ENCODE results near the gene HSPA1A. TPM values are rescaled to one million over a fixed set of nuclear protein-coding genes. Genes with fewer than 3 reads are reported as not detected.
"Not testable (repeated sequence)": the region's sequence is repeated elsewhere in the genome, so short reads cannot be mapped to it uniquely, and the experiment has no call there.

The HSPA1A gene
- total RNA-seq, 1 donor from 2014 or later: 159 TPM

- intact Hi-C loops (cut with micrococcal nuclease): loop anchor here (1.0 to 10.0 kb wide), 5 partner anchors 16 to 364 kb away; partner anchors contain the start of genes ATP6V1G2, GPSM3, HSPA1A and HSPA1L
These were observed 15.6 kb downstream of the HSPA1A start for GRCh38 chr6:31830886-31831335.

GRCh38 chr6:31831350-31832215 lies 16.2 kb downstream of the HSPA1A start:
- intact Hi-C loops (cut with micrococcal nuclease): loop anchor here (2.0 to 10.0 kb wide), 2 partner anchors 17 to 363 kb away; partner anchors contain the start of genes GPSM3, HSPA1A, HSPA1L and PBX2

GRCh38 chr6:31834367-31835250 lies 19.3 kb downstream of the HSPA1A start:
- intact Hi-C loops (cut with micrococcal nuclease): loop anchor here (1.0 to 10.0 kb wide), 12 partner anchors 28 to 360 kb away; partner anchors contain the start of genes ABHD16A, BAG6, EHMT2 and GPANK1

GRCh38 chr6:31836047-31836473 lies 20.7 kb downstream of the HSPA1A start:
- intact Hi-C loops (cut with micrococcal nuclease): loop anchor here (10.0 kb wide), 1 partner anchor 359 kb away; the partner anchor contains the start of genes GPSM3 and PBX2

- intact Hi-C loops (cut with micrococcal nuclease): loop anchor here (10.0 kb wide), 1 partner anchor 358 kb away; the partner anchor contains the start of genes GPSM3 and PBX2
These were observed 21.4 kb downstream of the HSPA1A start for GRCh38 chr6:31836474-31837368.

- intact Hi-C loops (cut with micrococcal nuclease): loop anchor here (10.0 kb wide), 1 partner anchor 357 kb away; the partner anchor contains the start of genes GPSM3 and PBX2
These were observed 22.2 kb downstream of the HSPA1A start for GRCh38 chr6:31837369-31838113.

- intact Hi-C loops (cut with micrococcal nuclease): loop anchor here (10.0 kb wide), 1 partner anchor 357 kb away; the partner anchor contains the start of genes GPSM3 and PBX2
These were observed 22.8 kb downstream of the HSPA1A start for GRCh38 chr6:31838114-31838553.

GRCh38 chr6:31838968-31839367 lies 23.6 kb downstream of the HSPA1A start:
- intact Hi-C loops (cut with micrococcal nuclease): loop anchor here (10.0 kb wide), 1 partner anchor 356 kb away; the partner anchor contains the start of genes GPSM3 and PBX2

- intact Hi-C loops (cut with micrococcal nuclease): loop anchor here (10.0 kb wide), 1 partner anchor 355 kb away; the partner anchor contains the start of genes GPSM3 and PBX2
These were observed 24.4 kb downstream of the HSPA1A start for GRCh38 chr6:31839779-31840126.

GRCh38 chr6:31842053-31842452 lies 26.7 kb downstream of the HSPA1A start:
- intact Hi-C loops (cut with micrococcal nuclease): no loop called here

- intact Hi-C loops (cut with micrococcal nuclease): no loop called here
These were observed 29.2 kb downstream of the HSPA1A start for GRCh38 chr6:31844507-31844906.

- intact Hi-C loops (cut with micrococcal nuclease): no loop called here
These were observed 32.1 kb downstream of the HSPA1A start for GRCh38 chr6:31847276-31847978.

- intact Hi-C loops (cut with micrococcal nuclease): no loop called here
These were observed 35.6 kb downstream of the HSPA1A start for GRCh38 chr6:31850765-31851484.

- intact Hi-C loops (cut with micrococcal nuclease): no loop called here
These were observed 36.1 kb downstream of the HSPA1A start for GRCh38 chr6:31851485-31851832.

- intact Hi-C loops (cut with micrococcal nuclease): not testable (repeated sequence)
These were observed 36.8 kb downstream of the HSPA1A start for GRCh38 chr6:31851980-31852718.

GRCh38 chr6:31857774-31858173 lies 42.4 kb downstream of the HSPA1A start:
- intact Hi-C loops (cut with micrococcal nuclease): not testable (repeated sequence)

- intact Hi-C loops (cut with micrococcal nuclease): no loop called here
These were observed 43.4 kb downstream of the HSPA1A start for GRCh38 chr6:31858707-31859106.

Data from T-helper 1 cell treated with Interleukin-12 subunit alpha and Interleukin-12 subunit beta and Interleukin-4 antibody, amounts not matched to agents 30 ng/mL and 1 ng/mL, for 36 hours (primary cell).